Neural progenitor cell (in vitro differentiated cells): ENCODE measurements around the gene CLCN4. TPM values are rescaled to one million over a fixed set of nuclear protein-coding genes. Genes with fewer than 3 reads are reported as not detected.

Experiments
- DNase-seq: peaks from one replicate; pipeline ENCODE4 v3.0.0-alpha.2; 2016; ENCODE audit warnings: low spot score
- H2AFZ ChIP-seq: fragments of 200-600 bp; sonication (generic); replicated peaks from 2 replicates; pipeline ENCODE4 v1.6.1; 2016; ENCODE audit warnings: antibody characterized with exemption
- H3F3A ChIP-seq: fragments of 200-600 bp; sonication (generic); 2 replicates; pipeline ENCODE4 v1.6.1; 2016; ENCODE audit warnings: antibody characterized with exemption, low read depth
- H3K27ac ChIP-seq: fragments of 200-600 bp; sonication (generic); 2 replicates; pipeline ENCODE4 v1.5.1; 2016; ENCODE audit warnings: mild to moderate bottlenecking
- H3K27me3 ChIP-seq: fragments of 200-600 bp; sonication (generic); 2 replicates; pipeline ENCODE4 v1.6.1; 2016; ENCODE audit warnings: mild to moderate bottlenecking, moderate library complexity
- H3K36me3 ChIP-seq: fragments of 200-600 bp; sonication (generic); 2 replicates; pipeline ENCODE4 v1.5.1; 2016
- H3K4me1 ChIP-seq: fragments of 200-600 bp; sonication (generic); 2 replicates; pipeline ENCODE4 v1.6.1; 2016; ENCODE audit warnings: mixed run types
- H3K4me2 ChIP-seq: fragments of 200-600 bp; sonication (generic); 2 replicates; pipeline ENCODE4 v1.6.1; 2016
- H3K4me3 ChIP-seq: fragments of 200-600 bp; sonication (generic); 2 replicates; pipeline ENCODE4 v1.5.1; 2016
- H3K79me2 ChIP-seq: fragments of 200-600 bp; sonication (generic); 2 replicates; pipeline ENCODE4 v1.6.1; 2016; ENCODE audit warnings: low read depth
- H3K9ac ChIP-seq: fragments of 200-600 bp; sonication (generic); 2 replicates; pipeline ENCODE4 v1.6.1; 2016
- H3K9me3 ChIP-seq: fragments of 200-600 bp; sonication (generic); 2 replicates; pipeline ENCODE4 v1.5.1; 2016; ENCODE audit warnings: low read depth
- H4K20me1 ChIP-seq: fragments of 200-600 bp; sonication (generic); 2 replicates; pipeline ENCODE4 v1.6.1; 2016; ENCODE audit warnings: low read depth
- H3K27ac Mint-ChIP-seq: 3 replicates; pipeline ENCODE4 v1.8.0; 2021; ENCODE audit warnings: mixed read lengths
- H3K27me3 Mint-ChIP-seq: 2 replicates; pipeline ENCODE4 v1.8.0; 2022; ENCODE audit warnings: low read depth, mild to moderate bottlenecking, inconsistent platforms, moderate library complexity, mixed read lengths; ENCODE audit not compliant: insufficient read depth
- H3K36me3 Mint-ChIP-seq: 3 replicates; pipeline ENCODE4 v1.8.0; 2021; ENCODE audit warnings: mixed read lengths
- H3K4me1 Mint-ChIP-seq: 3 replicates; pipeline ENCODE4 v1.8.0; 2021; ENCODE audit warnings: mixed read lengths
- H3K4me3 Mint-ChIP-seq: 3 replicates; pipeline ENCODE4 v1.8.0; 2021; ENCODE audit warnings: mild to moderate bottlenecking, moderate library complexity, mixed read lengths
- H3K9me3 Mint-ChIP-seq: 3 replicates; pipeline ENCODE4 v1.8.0; 2020; ENCODE audit warnings: mixed read lengths
- EZH2 ChIP-seq: fragments of 200-600 bp; sonication (generic); IDR thresholded peaks from 2 replicates; pipeline ENCODE4 v1.6.1; 2017; ENCODE audit warnings: antibody characterized with exemption, mild to moderate bottlenecking, moderate library complexity
- EZH2phosphoT487 ChIP-seq: fragments of 200-600 bp; sonication (generic); IDR thresholded peaks from 2 replicates; pipeline ENCODE4 v1.6.1; 2017; ENCODE audit warnings: antibody characterized with exemption
- total RNA-seq: library from RNA; depleted of rRNA; stranded (reverse); fragments of >200 nt; gene quantifications from 2 replicates; pipeline ENCODE4 v1.2.3, GENCODE V29; 2015; ENCODE audit warnings: low replicate concordance
- TF ChIP-seq, protein P1 (sequence below): fragments of 200-600 bp; sonication (generic); IDR thresholded peaks from 2 replicates; pipeline ENCODE4 v1.5.1; 2017; ENCODE audit warnings: antibody characterized with exemption, mild to moderate bottlenecking

The CLCN4 gene
- total RNA-seq, 1 donor from 2014 or later: 6.6 TPM

DNA sequence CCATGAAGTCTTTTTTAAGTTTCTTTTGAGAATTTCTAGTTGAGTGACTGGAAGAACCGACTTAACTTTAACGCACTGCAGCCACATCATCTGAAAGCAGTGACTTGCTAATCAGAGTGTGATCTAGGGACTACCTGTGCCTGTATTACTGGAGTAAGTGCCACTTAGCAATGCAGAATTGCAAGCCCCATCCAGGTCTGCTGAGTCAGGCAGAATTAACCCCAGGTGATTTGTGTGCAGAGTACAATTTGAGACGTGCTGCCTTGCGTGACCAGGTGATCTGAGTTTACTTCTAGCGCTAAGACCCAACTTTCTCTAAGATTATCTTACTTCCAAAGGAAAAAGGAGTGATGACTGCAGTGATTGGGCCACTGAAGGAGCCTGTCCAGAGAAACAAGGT lies 85.3 kb downstream of the CLCN4 start:
- no peaks in the 10 kb centered on the region for H3F3A ChIP-seq

DNA sequence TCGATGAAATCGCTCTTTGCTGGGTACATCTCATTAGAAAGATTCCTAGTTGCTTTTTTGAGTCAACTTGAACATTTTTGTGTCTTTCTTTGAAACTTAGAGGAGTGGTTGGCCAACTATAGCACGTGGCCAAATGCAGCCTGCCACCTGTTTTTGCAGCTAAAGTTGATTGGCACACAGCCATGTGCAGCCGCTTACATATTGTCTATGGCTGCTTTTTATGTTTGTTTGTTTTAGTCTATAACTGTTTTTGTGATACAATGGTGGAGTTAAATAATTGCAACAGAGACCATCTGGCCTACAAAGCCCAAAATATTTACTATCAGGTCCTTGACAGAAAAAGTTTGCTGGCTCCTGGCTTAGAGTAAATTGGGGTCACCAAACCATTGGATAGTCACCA lies 86.3 kb downstream of the CLCN4 start:
- DNase-seq: no peak
- Histone ChIP-seq H3K9ac (no peak overlapping the region), H3K4me2 (no peak overlapping the region), H3F3A (no peaks in the 10 kb centered on the region), H3K27ac (no peak overlapping the region), H3K9me3 (no peaks in the 10 kb centered on the region), H2AFZ (no peak overlapping the region), H3K79me2 (no peaks in the 10 kb centered on the region), H3K4me3 (no peak overlapping the region), H3K4me1 (no peaks in the 10 kb centered on the region), H4K20me1 (no peaks in the 10 kb centered on the region), H3K27me3 (no peaks in the 10 kb centered on the region), H3K36me3 (no peaks in the 10 kb centered on the region)
- H3K36me3 Mint-ChIP-seq: no peaks in the 10 kb centered on the region
- no peak overlapping the region for H3K27ac Mint-ChIP-seq
- no peaks in the 10 kb centered on the region for H3K27me3 Mint-ChIP-seq
- peaks cover 5% of the 10 kb centered on the region for H3K9me3 Mint-ChIP-seq
- peaks cover 17% of the 10 kb centered on the region for H3K4me1 Mint-ChIP-seq
- TF ChIP-seq EZH2: no peak
- no peak for TF ChIP-seq EZH2phosphoT487
- no peak overlapping the region for H3K4me3 Mint-ChIP-seq

More for the DNA sequence above, 85.3 kb downstream of the CLCN4 start:
- Mint-ChIP-seq H3K4me3 (no peak overlapping the region), H3K27ac (no peak overlapping the region), H3K27me3 (no peaks in the 10 kb centered on the region), H3K36me3 (no peaks in the 10 kb centered on the region), H3K4me1 (peaks cover 17% of the 10 kb centered on the region), H3K9me3 (peaks cover 4% of the 10 kb centered on the region)
- H3K79me2 ChIP-seq: no peaks in the 10 kb centered on the region
- H3K9ac ChIP-seq: no peak overlapping the region
- no peak for DNase-seq
- TF ChIP-seq EZH2phosphoT487 (no peak), EZH2 (no peak)
- TF ChIP-seq, protein P1, sequence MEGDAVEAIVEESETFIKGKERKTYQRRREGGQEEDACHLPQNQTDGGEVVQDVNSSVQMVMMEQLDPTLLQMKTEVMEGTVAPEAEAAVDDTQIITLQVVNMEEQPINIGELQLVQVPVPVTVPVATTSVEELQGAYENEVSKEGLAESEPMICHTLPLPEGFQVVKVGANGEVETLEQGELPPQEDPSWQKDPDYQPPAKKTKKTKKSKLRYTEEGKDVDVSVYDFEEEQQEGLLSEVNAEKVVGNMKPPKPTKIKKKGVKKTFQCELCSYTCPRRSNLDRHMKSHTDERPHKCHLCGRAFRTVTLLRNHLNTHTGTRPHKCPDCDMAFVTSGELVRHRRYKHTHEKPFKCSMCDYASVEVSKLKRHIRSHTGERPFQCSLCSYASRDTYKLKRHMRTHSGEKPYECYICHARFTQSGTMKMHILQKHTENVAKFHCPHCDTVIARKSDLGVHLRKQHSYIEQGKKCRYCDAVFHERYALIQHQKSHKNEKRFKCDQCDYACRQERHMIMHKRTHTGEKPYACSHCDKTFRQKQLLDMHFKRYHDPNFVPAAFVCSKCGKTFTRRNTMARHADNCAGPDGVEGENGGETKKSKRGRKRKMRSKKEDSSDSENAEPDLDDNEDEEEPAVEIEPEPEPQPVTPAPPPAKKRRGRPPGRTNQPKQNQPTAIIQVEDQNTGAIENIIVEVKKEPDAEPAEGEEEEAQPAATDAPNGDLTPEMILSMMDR: no peak
- H2AFZ ChIP-seq: no peak overlapping the region
- H3K36me3 ChIP-seq: no peaks in the 10 kb centered on the region
- H3K27ac ChIP-seq: no peak overlapping the region
- H3K4me3 ChIP-seq: no peak overlapping the region
- no peaks in the 10 kb centered on the region for H3K4me1 ChIP-seq
- no peaks in the 10 kb centered on the region for H3K9me3 ChIP-seq
- H3K4me2 ChIP-seq: no peak overlapping the region
- no peaks in the 10 kb centered on the region for H3K27me3 ChIP-seq
- no peaks in the 10 kb centered on the region for H4K20me1 ChIP-seq

DNA sequence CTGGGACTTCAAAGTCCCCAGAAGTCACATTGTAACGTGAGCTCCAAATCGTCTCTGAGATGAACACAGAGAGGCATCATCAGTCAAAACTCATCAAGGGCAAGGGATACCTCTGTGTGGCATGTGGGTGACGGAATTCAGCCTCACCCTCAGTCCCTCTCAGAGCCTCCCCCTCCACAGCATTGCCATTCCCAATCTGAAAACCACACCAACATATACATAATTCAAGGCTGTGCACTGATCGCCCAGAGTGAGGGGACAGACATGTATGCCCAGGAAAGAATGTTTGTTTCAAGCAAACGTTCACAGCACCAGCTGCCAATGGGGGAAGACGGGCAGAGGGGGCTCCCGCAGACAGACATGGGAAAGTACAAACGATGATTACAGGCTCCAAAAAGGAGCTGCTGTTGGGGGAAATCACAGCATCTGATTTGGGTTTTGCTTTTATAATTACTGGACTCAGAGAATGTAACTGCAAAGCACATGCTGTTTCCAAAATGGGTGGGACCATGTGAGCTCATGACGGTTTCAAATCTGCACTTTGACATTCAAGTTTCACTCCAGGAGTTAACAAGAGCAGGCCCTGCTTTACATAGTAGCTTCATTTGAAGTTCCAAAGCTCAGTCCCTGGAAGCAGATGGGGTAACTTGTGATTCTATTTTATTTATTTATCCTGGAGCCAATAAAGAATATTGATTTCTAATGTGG lies 88.3 kb downstream of the CLCN4 start:
- Mint-ChIP-seq H3K4me1 (peaks cover 17% of the 10 kb centered on the region), H3K4me3 (no peak overlapping the region), H3K27me3 (no peaks in the 10 kb centered on the region), H3K9me3 (peaks cover 12% of the 10 kb centered on the region), H3K36me3 (no peaks in the 10 kb centered on the region), H3K27ac (no peak overlapping the region)
- Histone ChIP-seq H3F3A (no peaks in the 10 kb centered on the region), H3K9me3 (no peaks in the 10 kb centered on the region), H3K9ac (no peak overlapping the region), H3K27ac (no peak overlapping the region), H3K4me1 (no peaks in the 10 kb centered on the region), H3K36me3 (no peaks in the 10 kb centered on the region), H3K4me2 (no peak overlapping the region), H3K79me2 (no peaks in the 10 kb centered on the region), H2AFZ (no peak overlapping the region), H3K4me3 (no peak overlapping the region), H3K27me3 (no peaks in the 10 kb centered on the region), H4K20me1 (no peaks in the 10 kb centered on the region)
- TF ChIP-seq, protein P1: no peak
- TF ChIP-seq EZH2phosphoT487 (no peak), EZH2 (no peak)
- no peak for DNase-seq

DNA sequence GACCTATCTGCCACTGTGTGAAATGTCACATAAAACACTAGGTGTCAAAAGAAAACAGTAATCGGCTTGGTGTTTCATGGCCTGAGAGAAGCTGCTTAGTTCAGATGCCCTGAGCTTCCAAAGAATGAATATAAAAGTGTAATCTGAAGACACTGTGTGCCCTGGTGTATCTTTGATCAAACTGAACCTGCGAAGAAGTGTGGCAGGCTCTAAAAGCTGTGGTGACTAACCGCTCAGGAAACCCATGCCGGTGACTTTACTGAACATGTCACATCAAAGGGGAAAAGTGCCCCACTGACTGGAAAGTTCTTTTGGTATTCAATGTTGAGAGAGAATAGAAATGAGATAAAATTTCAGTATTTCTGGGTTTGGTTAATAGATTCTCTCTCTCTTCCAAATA lies 89.1 kb downstream of the CLCN4 start:
- Mint-ChIP-seq H3K9me3 (peaks cover 12% of the 10 kb centered on the region), H3K27ac (no peak overlapping the region), H3K27me3 (no peaks in the 10 kb centered on the region), H3K4me1 (peaks cover 17% of the 10 kb centered on the region), H3K36me3 (no peaks in the 10 kb centered on the region), H3K4me3 (no peak overlapping the region)
- Histone ChIP-seq H3K9ac (no peak overlapping the region), H3K4me2 (no peak overlapping the region), H3K79me2 (no peaks in the 10 kb centered on the region), H3K27me3 (no peaks in the 10 kb centered on the region), H3K27ac (no peak overlapping the region), H3K9me3 (no peaks in the 10 kb centered on the region), H3K4me1 (no peaks in the 10 kb centered on the region), H4K20me1 (no peaks in the 10 kb centered on the region), H3K4me3 (no peak overlapping the region), H3F3A (no peaks in the 10 kb centered on the region), H2AFZ (no peak overlapping the region), H3K36me3 (no peaks in the 10 kb centered on the region)
- DNase-seq: no peak
- TF ChIP-seq, protein P1: no peak
- TF ChIP-seq EZH2 (no peak), EZH2phosphoT487 (no peak)
